ENCODE measurements around the gene PPM1N. TPM values are rescaled to one million over a fixed set of nuclear protein-coding genes. Genes with fewer than 3 reads are reported as not detected.

The PPM1N gene
- total RNA-seq, 1 donor from 2014 or later: 3.0 TPM

DNA sequence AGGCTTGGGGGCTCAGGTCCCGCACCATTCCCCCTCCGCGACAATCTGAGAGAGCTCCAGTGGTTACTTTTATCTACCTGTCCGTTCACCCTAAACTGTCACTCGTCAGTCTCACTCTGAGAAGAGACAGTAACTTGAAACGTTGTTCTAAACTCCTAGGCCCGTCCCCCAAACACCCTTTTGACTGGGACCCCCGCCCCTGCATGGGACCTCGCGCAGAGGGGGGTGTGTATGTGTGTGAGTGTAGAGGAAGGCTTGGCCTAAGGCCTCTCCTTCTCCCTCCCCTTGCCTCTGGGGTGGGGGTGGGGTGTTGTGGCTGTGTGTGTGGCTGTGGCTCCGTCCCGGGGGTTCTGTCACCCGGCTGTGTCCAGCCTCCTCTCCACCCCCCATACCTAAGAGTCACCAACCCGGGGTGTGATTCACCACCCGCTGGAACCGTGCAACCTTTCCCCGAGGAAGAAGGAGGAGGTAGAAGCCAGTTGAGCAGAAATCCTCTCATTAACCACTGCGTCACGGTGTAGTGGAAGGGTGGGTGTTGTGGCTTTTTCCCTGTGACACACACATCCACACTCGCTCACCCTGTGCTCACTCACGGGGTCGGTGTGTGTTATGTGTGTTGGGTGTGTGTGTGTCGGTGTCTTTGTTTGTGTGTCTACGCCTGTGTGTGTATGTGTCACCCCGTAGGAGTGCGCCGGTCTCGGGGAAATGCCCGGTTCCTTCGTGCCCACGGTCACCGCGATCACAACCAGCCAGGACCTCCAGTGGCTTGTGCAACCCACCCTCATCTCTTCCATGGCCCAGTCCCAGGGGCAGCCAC, 28.1 kb upstream of the PPM1N start:
- no peak for DNase-seq (ENCODE audit: low read depth, low spot score)

DNA sequence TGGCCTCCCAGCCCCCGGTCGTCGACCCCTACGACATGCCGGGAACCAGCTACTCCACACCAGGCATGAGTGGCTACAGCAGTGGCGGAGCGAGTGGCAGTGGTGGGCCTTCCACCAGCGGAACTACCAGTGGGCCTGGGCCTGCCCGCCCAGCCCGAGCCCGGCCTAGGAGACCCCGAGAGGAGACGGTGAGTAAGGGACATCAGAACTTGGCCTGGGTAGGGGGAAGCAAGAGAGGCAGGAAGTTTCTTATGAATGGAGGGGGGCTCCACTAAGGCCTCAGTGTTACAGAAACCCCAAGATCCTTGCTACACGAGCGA, 27.5 kb upstream of the PPM1N start:
- no peak for DNase-seq (ENCODE audit: low read depth, low spot score)

DNA sequence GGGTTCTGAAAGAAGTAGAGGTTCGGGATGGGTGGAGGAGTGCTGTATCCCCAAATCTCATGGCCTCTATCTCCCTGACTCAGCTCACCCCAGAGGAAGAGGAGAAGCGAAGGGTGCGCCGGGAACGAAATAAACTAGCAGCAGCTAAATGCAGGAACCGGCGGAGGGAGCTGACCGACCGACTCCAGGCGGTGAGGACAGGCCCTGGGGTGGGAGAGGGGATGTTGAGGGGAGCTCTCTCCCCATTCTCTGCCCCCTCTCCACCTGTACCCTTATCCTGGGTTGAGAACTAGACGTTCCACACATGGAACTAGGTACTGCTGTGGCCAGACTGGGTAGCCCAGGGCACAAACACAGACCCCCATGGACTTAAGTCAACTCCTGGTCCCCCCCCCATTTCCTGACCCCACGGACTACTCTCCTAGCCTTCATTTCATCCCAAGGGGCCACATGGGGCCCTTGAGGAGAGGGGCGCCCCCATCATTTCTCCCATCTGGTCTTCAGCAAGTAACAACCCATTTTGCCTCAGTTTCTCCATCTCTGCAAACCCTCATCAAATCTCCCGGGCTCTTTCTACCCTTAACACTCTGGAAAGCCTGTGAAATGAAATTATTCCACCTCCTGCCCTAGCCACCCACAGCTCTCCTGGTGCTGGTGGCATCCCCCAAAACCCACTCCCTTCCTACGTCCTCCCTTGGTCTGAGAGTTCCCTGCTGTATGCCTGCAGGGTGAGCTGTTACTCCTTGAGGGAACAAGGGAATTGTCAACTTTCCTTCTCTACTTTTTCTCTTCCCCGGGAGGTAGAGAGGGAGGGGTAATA, 26.9 kb upstream of the PPM1N start:
- DNase-seq (ENCODE audit: low read depth, low spot score): no peak

DNA sequence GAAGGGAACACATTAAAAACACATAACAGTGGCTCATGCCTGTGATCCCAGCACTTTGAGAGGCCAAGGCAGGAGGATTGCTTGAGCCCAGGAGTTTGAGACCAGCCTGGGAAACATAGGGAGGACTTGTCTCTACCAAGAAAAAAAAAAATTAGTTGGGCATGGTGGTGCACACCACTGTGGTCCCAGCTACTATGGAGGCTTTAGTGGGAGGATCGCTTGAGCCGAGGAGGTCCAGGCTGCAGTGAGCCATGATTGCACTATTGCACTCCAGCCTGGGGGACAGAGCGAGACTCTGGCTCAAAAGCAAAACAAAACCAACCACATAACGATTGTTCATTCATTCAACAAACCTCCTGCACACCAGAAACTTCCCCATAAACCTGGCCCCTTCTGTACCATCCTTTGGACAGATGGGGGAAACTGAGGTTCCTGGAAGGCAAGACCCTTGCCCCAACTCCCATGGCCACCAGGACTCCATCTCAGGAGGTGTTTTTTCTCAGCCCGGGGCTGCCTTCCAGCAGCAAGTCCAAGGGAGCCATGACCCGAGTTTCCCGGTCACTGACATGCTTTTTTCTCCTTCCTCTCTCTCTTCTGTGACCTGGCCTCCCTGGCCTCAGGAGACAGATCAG, 26.2 kb upstream of the PPM1N start:
- no peak for DNase-seq (ENCODE audit: low read depth, low spot score)

DNA sequence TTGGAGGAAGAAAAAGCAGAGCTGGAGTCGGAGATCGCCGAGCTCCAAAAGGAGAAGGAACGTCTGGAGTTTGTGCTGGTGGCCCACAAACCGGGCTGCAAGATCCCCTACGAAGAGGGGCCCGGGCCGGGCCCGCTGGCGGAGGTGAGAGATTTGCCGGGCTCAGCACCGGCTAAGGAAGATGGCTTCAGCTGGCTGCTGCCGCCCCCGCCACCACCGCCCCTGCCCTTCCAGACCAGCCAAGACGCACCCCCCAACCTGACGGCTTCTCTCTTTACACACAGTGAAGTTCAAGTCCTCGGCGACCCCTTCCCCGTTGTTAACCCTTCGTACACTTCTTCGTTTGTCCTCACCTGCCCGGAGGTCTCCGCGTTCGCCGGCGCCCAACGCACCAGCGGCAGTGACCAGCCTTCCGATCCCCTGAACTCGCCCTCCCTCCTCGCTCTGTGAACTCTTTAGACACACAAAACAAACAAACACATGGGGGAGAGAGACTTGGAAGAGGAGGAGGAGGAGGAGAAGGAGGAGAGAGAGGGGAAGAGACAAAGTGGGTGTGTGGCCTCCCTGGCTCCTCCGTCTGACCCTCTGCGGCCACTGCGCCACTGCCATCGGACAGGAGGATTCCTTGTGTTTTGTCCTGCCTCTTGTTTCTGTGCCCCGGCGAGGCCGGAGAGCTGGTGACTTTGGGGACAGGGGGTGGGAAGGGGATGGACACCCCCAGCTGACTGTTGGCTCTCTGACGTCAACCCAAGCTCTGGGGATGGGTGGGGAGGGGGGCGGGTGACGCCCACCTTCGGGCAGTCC, 25.5 kb upstream of the PPM1N start:
- no peak for DNase-seq (ENCODE audit: low read depth, low spot score)

DNA sequence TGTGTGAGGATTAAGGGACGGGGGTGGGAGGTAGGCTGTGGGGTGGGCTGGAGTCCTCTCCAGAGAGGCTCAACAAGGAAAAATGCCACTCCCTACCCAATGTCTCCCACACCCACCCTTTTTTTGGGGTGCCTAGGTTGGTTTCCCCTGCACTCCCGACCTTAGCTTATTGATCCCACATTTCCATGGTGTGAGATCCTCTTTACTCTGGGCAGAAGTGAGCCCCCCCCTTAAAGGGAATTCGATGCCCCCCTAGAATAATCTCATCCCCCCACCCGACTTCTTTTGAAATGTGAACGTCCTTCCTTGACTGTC, 24.9 kb upstream of the PPM1N start:
- DNase-seq (ENCODE audit: low read depth, low spot score): no peak

DNA sequence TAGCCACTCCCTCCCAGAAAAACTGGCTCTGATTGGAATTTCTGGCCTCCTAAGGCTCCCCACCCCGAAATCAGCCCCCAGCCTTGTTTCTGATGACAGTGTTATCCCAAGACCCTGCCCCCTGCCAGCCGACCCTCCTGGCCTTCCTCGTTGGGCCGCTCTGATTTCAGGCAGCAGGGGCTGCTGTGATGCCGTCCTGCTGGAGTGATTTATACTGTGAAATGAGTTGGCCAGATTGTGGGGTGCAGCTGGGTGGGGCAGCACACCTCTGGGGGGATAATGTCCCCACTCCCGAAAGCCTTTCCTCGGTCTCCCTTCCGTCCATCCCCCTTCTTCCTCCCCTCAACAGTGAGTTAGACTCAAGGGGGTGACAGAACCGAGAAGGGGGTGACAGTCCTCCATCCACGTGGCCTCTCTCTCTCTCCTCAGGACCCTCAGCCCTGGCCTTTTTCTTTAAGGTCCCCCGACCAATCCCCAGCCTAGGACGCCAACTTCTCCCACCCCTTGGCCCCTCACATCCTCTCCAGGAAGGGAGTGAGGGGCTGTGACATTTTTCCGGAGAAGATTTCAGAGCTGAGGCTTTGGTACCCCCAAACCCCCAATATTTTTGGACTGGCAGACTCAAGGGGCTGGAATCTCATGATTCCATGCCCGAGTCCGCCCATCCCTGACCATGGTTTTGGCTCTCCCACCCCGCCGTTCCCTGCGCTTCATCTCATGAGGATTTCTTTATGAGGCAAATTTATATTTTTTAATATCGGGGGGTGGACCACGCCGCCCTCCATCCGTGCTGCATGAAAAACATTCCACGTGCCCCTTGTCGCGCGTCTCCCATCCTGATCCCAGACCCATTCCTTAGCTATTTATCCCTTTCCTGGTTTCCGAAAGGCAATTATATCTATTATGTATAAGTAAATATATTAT, 24.3 kb upstream of the PPM1N start:
- DNase-seq (ENCODE audit: low read depth, low spot score): no peak

DNA sequence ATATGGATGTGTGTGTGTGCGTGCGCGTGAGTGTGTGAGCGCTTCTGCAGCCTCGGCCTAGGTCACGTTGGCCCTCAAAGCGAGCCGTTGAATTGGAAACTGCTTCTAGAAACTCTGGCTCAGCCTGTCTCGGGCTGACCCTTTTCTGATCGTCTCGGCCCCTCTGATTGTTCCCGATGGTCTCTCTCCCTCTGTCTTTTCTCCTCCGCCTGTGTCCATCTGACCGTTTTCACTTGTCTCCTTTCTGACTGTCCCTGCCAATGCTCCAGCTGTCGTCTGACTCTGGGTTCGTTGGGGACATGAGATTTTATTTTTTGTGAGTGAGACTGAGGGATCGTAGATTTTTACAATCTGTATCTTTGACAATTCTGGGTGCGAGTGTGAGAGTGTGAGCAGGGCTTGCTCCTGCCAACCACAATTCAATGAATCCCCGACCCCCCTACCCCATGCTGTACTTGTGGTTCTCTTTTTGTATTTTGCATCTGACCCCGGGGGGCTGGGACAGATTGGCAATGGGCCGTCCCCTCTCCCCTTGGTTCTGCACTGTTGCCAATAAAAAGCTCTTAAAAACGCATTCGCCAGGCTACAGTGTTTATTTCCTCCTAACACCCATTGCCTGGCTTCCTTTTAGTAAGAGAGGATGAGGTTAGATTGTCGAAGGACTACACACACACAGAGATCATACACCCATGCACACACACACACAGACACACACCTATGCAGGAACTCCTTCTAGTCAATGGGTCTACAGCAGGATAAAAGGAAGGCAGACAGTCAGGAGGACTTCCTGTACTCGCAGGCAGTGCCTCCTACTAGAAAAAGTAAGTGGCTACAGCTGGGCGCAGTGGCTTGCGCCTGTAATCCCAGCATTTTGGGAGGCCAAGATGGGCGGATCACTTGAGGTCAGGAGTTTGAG, 23.4 kb upstream of the PPM1N start:
- no peak for DNase-seq (ENCODE audit: low read depth, low spot score)

DNA sequence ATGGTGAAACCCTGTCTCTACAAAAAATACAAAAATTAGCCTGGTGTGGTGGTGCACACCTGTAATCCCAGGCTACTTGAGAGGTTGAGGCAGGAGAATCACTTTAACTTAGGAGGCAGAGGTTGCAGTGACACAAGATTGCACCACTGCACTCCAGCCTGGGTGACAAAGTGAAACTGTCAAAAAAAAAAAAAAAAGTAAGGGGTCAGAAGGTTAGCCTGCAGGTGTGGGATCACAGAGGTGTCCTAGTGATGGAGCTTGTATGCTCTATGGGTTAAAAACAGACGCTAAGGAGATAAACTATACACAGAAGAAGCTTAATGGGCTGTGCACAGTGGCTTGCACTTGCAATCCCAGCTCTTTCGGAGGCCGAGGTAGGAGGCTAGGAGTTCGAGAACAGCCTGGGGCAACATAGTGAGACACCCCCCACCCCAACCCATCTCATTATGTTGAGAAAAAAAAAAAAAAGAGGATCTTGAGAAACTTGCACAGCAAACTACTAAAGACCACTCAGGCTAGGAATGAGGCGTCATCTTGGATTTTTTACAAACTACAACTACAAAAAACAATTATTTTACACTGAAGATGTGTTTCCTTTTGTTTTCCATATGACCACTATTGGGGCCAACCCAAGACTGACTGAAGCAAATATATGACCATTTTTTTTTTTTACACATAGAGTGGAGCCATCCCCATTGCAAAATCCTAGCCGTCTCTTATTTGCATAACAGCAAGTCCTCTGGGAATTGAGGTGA, 22.5 kb upstream of the PPM1N start:
- DNase-seq (ENCODE audit: low read depth, low spot score): no peak

DNA sequence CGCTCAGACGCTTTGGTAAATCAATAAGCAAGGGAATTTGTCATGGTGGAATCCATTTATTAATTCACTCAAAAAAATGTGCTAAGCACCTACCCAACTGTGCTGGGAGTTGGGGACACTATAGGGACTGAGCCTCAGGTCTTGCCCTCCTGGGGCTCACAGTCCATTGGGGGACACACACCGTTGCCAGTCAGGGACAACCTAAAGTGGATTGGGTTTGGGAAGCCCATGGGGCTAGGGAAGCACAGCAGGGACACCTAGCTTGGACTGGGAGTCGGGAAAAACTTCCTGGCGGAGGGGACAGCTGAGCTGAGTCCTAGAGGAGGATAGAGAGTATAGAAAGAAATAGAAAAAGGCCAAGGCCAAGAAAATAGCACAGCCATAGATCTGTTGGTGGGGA, 21.9 kb upstream of the PPM1N start:
- no peak for DNase-seq (ENCODE audit: low read depth, low spot score)

DNA sequence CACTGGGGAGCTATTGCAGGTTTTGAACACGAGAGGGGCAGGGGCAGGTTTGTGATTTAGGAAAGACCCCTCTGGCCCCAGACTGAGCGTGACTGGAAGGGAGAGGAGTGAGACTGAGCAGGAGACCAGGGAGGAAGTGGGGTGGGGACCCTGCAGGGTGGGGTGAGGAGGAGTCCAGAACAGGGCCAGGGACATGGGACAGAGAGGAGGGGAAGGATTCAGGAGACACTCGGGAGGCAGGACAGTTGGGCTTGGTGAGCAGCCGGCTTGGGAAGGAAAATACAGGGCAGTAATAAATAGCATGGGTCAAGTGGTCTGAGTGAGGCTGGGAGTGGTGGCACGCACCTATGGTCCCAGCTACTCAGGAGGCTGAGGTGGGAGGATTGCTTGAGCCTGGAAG, 21.1 kb upstream of the PPM1N start:
- DNase-seq (ENCODE audit: low read depth, low spot score): no peak

DNA sequence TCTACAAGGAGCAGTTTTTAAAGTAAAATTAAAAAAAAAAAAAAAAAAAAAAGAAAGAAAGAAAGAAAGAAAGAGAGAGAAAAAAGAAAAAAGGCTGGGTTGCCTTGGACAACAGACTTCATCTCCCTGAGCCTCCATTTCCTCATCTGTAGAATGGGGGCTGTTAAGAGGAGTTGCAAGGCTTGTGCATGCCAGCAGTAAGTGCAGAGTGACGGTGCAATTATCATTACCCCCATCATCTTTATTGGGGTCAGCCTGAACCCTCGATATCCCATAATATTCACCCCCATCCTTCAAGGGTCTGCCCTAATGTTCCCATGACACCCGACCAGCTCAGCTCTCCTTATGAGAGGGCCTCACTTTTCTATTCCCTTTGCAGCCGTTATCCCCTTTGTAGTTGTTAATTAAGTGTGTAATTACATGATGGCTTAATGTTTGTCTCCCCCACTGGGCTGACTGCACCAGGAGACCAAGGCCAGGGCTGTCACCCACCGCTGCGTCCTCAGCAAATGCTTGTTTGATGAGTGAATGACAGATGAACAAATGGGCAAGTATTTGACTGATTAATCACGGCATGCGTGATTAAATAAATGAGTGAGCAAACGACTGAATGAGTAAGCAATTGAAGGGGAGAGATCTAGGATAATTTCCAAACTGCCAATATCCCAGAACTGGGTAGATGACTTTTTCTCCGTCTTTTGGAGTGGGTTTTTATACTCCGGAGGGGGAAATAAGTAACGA, 20.4 kb upstream of the PPM1N start:
- DNase-seq (ENCODE audit: low read depth, low spot score): no peak

DNA sequence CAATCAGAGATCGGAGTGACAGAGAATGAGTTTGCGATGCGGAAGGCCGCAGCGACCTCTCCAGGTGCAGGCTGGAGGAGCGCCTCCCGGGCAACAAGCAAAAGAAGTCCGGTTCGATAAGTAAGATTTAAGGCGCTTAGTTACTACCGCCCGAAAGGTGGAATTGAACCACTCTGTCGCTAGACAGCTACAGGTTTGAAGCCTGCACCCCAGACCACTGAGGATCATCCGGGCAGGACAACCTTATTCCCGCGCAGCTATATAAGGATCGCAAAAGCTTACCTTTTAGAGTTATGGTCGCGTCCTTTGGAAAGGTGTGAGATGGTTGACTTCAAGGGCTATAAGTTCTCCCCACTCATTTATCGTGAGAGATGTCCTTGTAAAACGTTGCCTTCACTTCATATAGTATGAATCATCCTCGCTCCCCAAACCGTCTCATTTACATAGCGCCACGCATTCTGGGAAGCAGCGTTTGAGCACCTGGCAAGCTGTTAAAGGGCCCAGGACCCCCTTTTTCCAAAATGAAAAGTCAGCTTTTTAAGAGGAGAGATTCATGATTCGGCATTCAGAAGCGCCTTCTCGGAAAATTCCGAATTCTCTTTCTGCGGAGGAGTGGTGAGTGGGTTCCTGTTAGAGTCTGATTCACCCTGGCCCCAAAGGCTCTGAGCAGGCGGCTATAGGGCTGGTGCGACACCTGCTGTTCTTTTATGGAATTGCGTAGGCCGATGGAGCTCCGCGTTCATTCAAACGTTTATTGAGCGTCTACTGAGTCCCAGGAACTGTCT, 19.6 kb upstream of the PPM1N start:
- DNase-seq (ENCODE audit: low read depth, low spot score): peak; percentile 77

DNA sequence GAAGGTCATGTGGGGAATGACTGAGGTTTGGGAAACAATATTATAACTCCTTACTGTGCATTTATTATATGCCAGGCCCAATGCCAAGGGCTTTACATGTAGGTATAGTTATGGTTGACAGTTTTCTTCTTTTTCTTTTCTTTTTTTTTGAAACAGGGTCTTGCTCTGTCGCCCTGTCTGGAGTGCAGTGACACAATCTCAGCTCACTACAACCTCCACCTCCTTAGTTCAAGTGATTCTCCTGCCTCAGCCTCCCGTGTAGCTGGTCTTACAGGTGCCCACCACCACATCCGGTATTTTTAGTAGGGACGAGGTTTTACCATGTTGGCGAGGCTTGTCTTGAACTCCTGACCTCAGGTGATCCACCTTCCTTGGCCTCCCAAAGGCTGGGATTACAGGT, 15.2 kb upstream of the PPM1N start:
- DNase-seq (ENCODE audit: low read depth, low spot score): no peak

DNA sequence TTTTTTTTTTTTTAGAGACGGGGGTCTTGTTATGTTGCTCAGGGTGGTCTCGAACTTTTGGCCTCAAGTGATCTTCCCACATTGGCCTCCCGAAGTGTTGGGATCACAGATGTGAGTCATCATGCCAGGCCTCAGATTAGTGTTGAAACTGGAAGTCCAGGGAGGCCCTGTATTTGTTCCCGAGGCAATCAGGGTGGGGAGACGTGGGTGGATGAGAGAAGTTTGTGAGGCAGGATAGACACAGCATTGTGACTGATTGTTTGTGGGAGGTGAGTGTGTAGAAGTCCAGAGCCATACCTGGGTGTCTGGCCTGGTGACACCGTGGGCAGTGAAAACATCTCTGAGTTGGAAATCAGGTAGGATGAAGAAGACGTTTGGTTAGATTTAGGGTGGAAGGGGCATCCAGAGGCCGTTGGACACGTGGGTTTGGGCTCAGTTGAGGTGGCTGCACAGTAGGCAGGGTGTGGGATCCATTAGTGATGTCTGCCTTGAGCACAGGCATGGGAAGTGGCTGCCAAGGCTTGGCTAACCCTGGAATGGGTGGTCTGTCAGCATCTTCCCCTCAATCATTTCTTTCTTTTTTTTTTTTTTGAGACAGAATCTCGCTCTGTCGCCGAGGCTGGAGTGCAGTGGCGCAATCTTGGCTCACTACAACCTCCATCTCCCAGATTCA, 13.8 kb upstream of the PPM1N start:
- DNase-seq (ENCODE audit: low read depth, low spot score): no peak

DNA sequence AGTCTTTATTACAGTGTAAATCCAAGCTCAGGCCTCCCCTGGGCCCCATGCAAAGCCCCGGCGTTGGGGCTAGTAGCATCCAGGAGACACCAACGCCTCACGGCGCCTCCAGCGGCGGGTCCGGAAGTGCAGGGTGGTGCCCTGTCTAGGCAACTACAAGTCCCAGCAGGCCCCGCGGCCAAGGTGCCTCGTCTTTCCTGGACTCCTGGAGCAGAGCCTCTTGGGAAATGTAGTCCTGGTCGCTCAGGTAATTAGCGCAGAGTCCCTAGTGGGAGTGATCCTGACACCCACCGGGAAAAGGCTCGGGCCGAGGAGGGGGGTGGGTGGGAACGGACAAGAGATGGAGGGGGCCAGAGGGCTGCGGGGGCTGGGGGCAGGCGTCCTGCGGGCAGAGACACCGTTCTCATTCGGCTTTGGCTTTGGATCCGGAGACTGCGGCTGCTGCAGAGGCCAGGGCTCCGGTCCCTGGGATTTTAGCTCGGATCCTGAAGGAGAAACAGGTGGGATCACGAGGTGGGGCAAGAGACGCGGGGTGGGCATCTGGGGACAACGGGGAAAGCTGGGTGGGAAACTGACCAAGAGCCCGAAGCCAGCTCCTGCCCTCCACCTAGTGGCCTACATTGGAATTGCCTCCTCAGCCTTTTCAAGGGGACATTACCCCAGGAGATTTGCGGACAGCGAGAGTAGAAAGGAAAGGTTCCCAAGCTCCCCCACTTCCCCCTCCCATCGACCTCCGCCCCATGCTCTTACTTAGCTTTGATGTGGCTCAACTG, 12.8 kb upstream of the PPM1N start:
- peak; percentile 84 for DNase-seq (ENCODE audit: low read depth, low spot score)
